Lung (tissue), 12 donors: Measurements from ENCODE around the gene PFDN6. TPM values are rescaled to one million over a fixed set of nuclear protein-coding genes. Genes with fewer than 3 reads are reported as not detected.
A peak's percentile ranks its signal among the peaks of the same experiment; 100 is the strongest.

Experiments
- ATAC-seq: fragments of 200-7000 bp; cut with Tn5 transposase; one replicate; pipeline ENCODE4 v1.9.1; 2020; ENCODE audit warnings: moderate number of reproducible peaks; ENCODE audit not compliant: insufficient read depth, low FRiP score
- DNase-seq, 3 donors: peaks; one replicate each; pipeline ENCODE4 v3.0.0-alpha.2; 2013 to 2017
- H3K27ac ChIP-seq, 2 donors: one replicate each; pipeline ENCODE4 v1.5.1; 2013; ENCODE audit warnings: mild to moderate bottlenecking in 2 of 2, moderate library complexity in 2 of 2, control low read depth in 1 of 2, inconsistent platforms in 1 of 2, low read depth in 1 of 2, low read length in 1 of 2
- H3K27me3 ChIP-seq, 3 donors: one replicate each; pipeline ENCODE4 v1.5.1; 2013; ENCODE audit warnings: low read length in 2 of 3; ENCODE audit not compliant: control insufficient read depth in 3 of 3, insufficient read depth in 3 of 3
- H3K36me3 ChIP-seq, 4 donors: one replicate each; pipeline ENCODE4 v1.5.1; 2013; ENCODE audit warnings: low read length in 4 of 4, mild to moderate bottlenecking in 1 of 4, moderate library complexity in 1 of 4; ENCODE audit not compliant: control insufficient read depth in 4 of 4, insufficient read depth in 4 of 4
- H3K4me1 ChIP-seq, 5 donors: one replicate each; pipeline ENCODE4 v1.5.1; 2013; ENCODE audit warnings: low read length in 5 of 5, mild to moderate bottlenecking in 2 of 5, moderate library complexity in 1 of 5; ENCODE audit not compliant: control insufficient read depth in 5 of 5, insufficient read depth in 5 of 5
- H3K4me3 ChIP-seq: one replicate; pipeline ENCODE4 v1.5.1; 2013; ENCODE audit warnings: mild to moderate bottlenecking, control low read depth, moderate library complexity
- H3K9ac ChIP-seq, 2 donors: one replicate each; pipeline ENCODE4 v1.5.1; 2013; ENCODE audit warnings: low read length in 2 of 2, control low read depth in 1 of 2; ENCODE audit not compliant: insufficient read depth in 1 of 2
- H3K9me3 ChIP-seq, 4 donors: one replicate each; pipeline ENCODE4 v1.5.1; 2013; ENCODE audit warnings: low read length in 3 of 4, mild to moderate bottlenecking in 1 of 4, moderate library complexity in 1 of 4; ENCODE audit not compliant: control insufficient read depth in 4 of 4, insufficient read depth in 3 of 4
- WGBS, 2 donors: extraction: QIAGEN DNeasy Blood & Tissue Kit; methylation state at CpG; one replicate each; pipeline ENCODE4 v1.1.7; 2013; 5-methylcytosine and 5-hydroxymethylcytosine counted together
- polyA plus RNA-seq, 2 donors: library from polyadenylated mRNA; stranded (reverse); fragments of 200-250 nt; gene quantifications; one replicate each; pipeline ENCODE4 v1.2.1, GENCODE V29; 2013
- total RNA-seq, 2 donors: library from RNA; depleted of rRNA in 1 of 2; stranded (reverse); fragments of >200 nt in 1 of 2; gene quantifications; one replicate each; pipeline ENCODE4 v1.2.1, GENCODE V29; 2014 to 2021
- TF ChIP-seq, protein P1 (sequence below): IDR thresholded peaks from 2 replicates; pipeline ENCODE4 v1.5.1; 2012; ENCODE audit warnings: mild to moderate bottlenecking; ENCODE audit errors: control extremely low read depth, extremely low read depth
- donor health status: control.
- donor health status: control.
- donor health status: Bipolar disorder and iron deficiency.
- donor health status: healthy.
- donor health status: DM: yes; HTN: yes; CAD: no.

The PFDN6 gene
- total and polyA plus RNA-seq, 4 donors, result 21.8 to 377 (median 77.7) TPM

- peak; percentile 55 to 75 (median 59) for DNase-seq
Measured at GRCh38 chr6:33312361-33313104, 23.1 kb downstream of the PFDN6 start.

GRCh38 chr6:33313105-33313708, 23.8 kb downstream of the PFDN6 start:
- Histone ChIP-seq H3K36me3 (peaks cover 0 to 19% (median 4%) of the 10 kb centered on the region in 4 donors), H3K27ac (peak overlapping the region; percentile 96 to 97), H3K4me3 (peak overlapping the region; percentile 81), H3K27me3 (no peaks in the 10 kb centered on the region), H3K9ac (peak overlapping the region; percentile 57 to 96), H3K9me3 (no peaks in the 10 kb centered on the region), H3K4me1 (peaks cover 8 to 25% (median 14%) of the 10 kb centered on the region in 5 donors)
- WGBS, 2 donors, result 0% methylated on average over 33 of the region's 33 CpGs
- TF ChIP-seq, protein P1, sequence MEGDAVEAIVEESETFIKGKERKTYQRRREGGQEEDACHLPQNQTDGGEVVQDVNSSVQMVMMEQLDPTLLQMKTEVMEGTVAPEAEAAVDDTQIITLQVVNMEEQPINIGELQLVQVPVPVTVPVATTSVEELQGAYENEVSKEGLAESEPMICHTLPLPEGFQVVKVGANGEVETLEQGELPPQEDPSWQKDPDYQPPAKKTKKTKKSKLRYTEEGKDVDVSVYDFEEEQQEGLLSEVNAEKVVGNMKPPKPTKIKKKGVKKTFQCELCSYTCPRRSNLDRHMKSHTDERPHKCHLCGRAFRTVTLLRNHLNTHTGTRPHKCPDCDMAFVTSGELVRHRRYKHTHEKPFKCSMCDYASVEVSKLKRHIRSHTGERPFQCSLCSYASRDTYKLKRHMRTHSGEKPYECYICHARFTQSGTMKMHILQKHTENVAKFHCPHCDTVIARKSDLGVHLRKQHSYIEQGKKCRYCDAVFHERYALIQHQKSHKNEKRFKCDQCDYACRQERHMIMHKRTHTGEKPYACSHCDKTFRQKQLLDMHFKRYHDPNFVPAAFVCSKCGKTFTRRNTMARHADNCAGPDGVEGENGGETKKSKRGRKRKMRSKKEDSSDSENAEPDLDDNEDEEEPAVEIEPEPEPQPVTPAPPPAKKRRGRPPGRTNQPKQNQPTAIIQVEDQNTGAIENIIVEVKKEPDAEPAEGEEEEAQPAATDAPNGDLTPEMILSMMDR, result no peak
- DNase-seq, result peak; percentile 58 to 68 (median 65)
- peak; percentile 9 for ATAC-seq

More at GRCh38 chr6:33312361-33313104, 23.1 kb downstream of the PFDN6 start:
- peaks cover 8 to 24% (median 14%) of the 10 kb centered on the region in 5 donors for H3K4me1 ChIP-seq
- H3K27me3 ChIP-seq, result no peaks in the 10 kb centered on the region
- H3K9ac ChIP-seq, result peak overlapping the region; percentile 57 to 66
- peak overlapping the region; percentile 96 to 97 for H3K27ac ChIP-seq
- H3K36me3 ChIP-seq, result peaks cover 0 to 19% (median 4%) of the 10 kb centered on the region in 4 donors
- peak; percentile 48 for ATAC-seq
- no peaks in the 10 kb centered on the region for H3K9me3 ChIP-seq
- TF ChIP-seq, protein P1, result no peak
- WGBS, 2 donors, result 8 to 14% methylated on average over 29 of the region's 29 CpGs
- H3K4me3 ChIP-seq, result peak overlapping the region; percentile 81

GRCh38 chr6:33313709-33314514, 24.5 kb downstream of the PFDN6 start, which contains the start of gene TAPBP:
Gene TAPBP, minus strand, starts transcription at chr6:33314078. Its CDS starts 37 bp downstream, at chr6:33314041.
- H3K27me3 ChIP-seq, result no peaks in the 10 kb centered on the region
- H3K27ac ChIP-seq, result peak within 1 kb of the TSS; percentile 96 to 97
- H3K36me3 ChIP-seq, result peaks cover 0 to 26% (median 7%) of the 10 kb centered on the region in 4 donors
- DNase-seq (peak; percentile 69 to 82 (median 73)), ATAC-seq (peak; percentile 4)
- H3K9ac ChIP-seq, result peak within 1 kb of the TSS; percentile 57 to 96
- TF ChIP-seq, protein P1, result no peak
- H3K4me1 ChIP-seq, result peaks cover 8 to 32% (median 16%) of the 10 kb centered on the region in 5 donors
- peak within 1 kb of the TSS; percentile 81 for H3K4me3 ChIP-seq
- H3K9me3 ChIP-seq, result no peaks in the 10 kb centered on the region
- WGBS, 2 donors, result 0 to 1% methylated on average over 47 of the region's 47 CpGs
